ENCODE measurements around the gene RASSF8.

The RASSF8 gene

DNA sequence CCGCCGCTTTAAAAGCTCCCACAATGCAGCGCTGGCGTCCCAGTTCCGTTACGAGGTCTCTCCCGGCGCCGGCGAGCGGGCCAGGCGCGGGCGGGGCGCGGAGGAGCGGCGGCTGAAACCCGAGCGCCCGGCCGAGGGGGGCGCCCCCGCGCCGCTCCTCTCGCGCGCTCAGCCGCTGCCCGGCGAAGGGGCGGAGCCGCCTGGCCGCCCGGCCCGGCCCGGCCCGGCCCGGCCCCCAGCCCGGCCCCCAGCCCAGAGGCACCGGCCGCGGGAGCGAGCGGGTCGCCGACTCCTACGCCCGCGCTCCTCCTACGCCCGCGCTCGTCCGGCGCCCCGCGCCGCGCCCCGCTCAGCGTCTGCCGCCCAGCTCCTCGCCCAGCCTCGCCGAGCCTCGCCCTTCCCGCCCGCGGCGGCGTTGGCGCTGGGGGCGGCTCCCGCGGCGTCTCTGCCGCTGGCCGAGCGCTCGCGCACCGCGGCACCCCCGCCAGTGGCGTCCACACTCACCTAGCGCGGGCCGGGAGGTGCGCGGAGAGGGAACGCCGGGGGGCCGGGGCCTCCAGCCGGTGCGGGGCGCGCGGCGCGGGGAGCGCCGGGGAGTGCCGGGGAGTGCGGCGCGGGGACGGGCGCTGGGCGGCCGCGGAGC, at the start of gene RASSF8:
Gene RASSF8 (plus strand): TSS at position 255 of the 643 bp plus-strand sequence. CDS start 96,662 bp downstream, outside the sequence.
- DNase-seq (ENCODE audit: low read depth in 2 of 2): no peak

DNA sequence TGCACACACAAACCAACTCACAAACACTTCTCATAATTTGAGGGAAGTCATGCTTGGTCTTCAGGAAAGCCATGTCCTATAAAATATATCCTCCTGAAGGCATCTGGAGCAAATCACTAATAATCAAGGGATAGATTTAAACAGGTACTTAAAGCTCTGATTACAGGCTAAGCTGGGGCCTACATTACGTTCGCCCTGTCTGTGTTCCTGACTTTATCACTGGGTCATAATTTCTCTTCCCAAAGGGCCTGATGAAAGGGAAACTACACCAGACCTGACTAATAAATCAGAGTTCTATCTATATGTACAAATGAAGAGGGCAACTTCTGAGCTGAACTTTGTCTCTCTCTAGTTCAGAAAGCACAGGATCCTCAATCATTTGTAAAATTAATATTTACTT, 43.9 kb upstream of the RASSF8 start:
- no peak for DNase-seq (ENCODE audit: low read depth in 2 of 2)

DNA sequence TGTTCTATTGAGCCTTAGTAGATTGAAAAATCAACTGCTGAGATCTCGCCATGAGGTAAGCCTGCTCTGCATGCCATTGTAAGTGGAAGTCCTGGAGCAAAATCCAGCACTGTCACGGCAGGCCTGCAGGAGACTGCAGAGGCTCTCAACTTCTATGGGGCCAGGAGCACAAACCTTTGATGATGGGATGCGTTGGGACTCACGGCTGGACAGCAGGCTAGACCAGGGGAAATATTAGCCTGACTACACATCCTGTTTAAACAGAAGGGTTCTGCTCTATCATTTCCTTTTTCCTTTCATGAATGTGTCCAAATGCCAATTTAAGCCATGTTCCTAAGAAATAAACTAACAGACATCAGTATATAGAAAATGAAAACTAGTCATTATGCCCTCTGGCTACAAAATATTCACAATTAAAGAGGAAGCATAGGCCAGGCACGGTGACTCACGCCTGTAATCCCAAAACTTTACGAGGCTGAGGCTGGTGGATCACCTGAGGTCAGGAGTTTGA, 33.9 kb upstream of the RASSF8 start:
- no peak for DNase-seq (ENCODE audit: low read depth in 2 of 2)

DNA sequence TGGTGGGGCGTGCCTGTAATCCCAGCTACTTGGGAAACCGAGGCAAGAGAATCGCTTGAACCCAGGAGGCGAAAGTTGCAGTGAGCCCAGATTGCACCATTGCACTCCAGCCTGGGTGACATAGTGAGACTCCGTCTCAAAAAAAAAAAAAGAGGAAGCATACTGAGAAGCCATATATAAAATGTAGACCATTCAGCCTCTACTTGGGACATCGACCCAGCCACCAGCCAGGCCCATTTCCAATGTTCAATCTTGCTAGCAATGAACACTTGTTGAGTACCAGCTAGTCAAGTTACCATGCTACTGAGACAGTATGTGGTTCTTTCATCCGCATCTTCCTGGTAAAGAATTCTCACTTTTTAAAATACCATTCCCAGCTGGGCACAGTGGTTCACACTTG, 33.4 kb upstream of the RASSF8 start:
- DNase-seq (ENCODE audit: low read depth in 2 of 2): no peak

GRCh38 chr12:25926536-25926935, 31.9 kb upstream of the RASSF8 start:
- DNase-seq (ENCODE audit: low read depth in 2 of 2): no peak

DNA sequence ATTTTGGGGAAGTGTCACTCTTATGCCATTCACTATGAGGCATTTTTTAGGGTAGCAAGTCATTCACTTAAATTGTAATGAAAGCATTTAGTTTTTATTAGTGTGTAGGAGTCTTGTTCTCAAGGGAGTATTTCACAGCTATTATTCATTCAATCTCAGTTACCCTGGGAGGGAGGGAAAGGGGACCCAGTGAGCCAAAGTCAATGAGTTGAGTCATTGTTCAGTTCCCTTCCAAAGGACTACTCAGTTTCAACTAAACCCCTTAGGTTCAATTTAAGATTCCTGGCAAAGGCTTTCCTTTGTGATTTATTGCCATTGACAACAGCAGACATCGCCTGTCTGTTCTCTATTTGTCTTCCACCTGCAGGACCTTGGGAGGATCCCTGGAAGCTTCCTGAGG, 29.3 kb upstream of the RASSF8 start:
- no peak for DNase-seq (ENCODE audit: low read depth in 2 of 2)

DNA sequence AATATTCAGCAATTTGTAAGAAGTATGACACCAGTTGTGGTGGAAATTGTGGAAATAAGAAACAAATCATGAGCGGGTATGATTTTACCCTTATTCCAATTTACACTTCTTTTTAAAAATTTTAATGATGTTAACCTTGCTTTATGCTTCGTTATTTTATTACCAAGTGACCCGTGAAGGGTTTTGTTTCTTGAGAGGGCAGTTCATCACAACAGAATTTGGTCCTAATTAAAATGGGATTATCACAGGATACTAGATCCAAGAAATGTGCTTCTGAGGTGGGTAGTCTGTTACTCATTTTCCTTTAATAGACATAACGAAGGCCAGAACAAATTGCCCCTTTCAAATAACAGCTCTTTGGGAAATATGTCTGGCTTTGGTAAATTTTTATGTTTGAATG, 25.5 kb upstream of the RASSF8 start:
- DNase-seq (ENCODE audit: low read depth in 2 of 2): no peak

GRCh38 chr12:25934456-25934855, 24.0 kb upstream of the RASSF8 start:
- no peak for DNase-seq (ENCODE audit: low read depth in 2 of 2)

GRCh38 chr12:25935355-25936144, 22.9 kb upstream of the RASSF8 start:
- no peak for DNase-seq (ENCODE audit: low read depth in 2 of 2)

DNA sequence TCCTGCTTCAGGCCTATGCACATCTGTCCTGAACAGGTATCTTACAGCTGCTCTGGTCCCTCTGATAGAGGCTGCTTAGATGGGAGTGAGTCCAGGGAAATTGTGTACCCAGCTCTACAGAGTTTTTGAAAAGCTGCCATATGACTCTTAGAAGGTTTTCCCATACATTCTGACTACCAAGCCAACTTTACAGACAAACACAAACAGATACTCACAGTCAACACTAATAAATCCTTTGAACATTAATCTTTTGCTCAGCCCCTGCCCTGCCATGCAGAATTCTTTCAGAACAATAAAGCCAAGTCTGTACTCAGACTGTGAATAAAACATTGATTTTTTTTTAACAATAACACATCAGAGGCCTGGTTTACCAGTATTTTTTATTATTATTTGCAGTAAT, 21.4 kb upstream of the RASSF8 start:
- no peak for DNase-seq (ENCODE audit: low read depth in 2 of 2)

DNA sequence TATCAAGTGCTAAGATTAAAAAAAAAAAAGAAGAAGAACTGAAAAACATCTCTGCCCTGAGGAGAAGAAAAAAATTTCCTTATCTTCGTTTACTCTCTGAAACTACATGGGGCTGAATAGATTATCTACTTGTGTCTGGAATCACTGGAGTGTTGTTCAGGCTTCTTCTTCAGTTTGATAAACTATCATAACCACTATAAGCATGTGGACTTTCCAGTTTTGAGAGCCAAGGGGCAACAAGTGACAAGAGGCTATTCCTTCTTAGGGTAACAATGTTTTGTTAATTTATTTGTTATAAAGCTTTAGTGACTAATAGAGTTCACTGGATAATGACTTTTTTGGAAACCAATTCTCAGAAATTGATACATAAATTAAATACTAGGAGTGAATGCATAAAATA, 19.9 kb upstream of the RASSF8 start:
- no peak for DNase-seq (ENCODE audit: low read depth in 2 of 2)

DNA sequence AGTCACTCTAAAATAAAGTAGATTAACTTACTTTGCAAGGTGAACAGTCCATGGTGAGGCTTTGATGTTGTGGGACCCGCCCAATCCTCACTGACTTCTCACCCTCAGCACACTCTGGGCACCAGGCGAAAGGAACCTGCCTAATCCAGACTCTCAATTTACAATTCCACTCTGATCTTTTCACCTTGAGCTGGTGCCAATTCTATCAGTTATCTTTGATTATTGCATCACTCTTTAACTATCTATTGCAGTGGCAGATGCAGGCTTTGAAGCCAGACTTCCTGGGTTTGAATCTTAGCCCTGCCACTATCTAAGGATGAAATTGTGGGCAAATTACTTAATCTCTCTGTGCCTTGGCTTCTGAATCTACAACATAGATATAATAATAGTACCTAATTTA, 18.9 kb upstream of the RASSF8 start:
- no peak for DNase-seq (ENCODE audit: low read depth in 2 of 2)

- DNase-seq (ENCODE audit: low read depth in 2 of 2): no peak
These were observed 17.6 kb upstream of the RASSF8 start for GRCh38 chr12:25940886-25941285.

DNA sequence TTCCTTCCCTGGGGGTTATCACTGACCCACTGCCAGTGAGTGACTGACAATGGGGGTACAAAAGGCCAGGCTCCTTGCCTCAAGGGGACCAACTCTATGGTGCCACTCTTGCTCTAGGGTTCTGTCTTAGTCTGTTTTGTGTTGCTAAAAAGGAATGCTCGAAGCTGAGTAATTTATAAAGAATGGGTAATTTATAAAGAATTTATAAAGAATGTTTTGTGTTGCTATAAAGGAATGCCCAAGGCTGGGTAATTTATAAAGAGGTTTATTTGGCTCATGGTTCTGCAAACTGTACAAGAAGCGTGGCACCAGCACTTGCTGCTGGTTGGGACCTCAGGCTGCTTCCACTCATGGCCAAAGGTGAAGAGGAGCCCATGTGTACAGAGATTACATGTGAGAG, 15.8 kb upstream of the RASSF8 start:
- no peak for DNase-seq (ENCODE audit: low read depth in 2 of 2)

DNA sequence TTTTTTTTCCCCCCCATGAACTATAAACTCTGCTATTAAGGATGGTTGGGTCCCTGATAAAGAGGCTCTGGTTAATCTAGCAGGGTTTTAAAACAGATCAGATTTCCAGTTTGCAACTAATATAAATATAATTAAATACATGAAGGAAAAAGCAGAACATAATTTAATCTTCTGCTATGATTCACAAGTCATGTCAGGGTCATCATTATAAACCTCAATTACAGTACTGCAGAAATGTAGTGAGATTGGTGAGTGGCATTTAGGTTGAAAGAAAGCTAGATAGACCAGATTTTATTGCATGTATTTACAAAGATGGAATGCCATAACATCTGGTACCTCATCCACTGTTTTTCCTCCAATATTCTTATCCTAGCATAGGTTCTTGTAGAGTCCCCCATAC, 14.5 kb upstream of the RASSF8 start:
- DNase-seq (ENCODE audit: low read depth in 2 of 2): no peak

DNA sequence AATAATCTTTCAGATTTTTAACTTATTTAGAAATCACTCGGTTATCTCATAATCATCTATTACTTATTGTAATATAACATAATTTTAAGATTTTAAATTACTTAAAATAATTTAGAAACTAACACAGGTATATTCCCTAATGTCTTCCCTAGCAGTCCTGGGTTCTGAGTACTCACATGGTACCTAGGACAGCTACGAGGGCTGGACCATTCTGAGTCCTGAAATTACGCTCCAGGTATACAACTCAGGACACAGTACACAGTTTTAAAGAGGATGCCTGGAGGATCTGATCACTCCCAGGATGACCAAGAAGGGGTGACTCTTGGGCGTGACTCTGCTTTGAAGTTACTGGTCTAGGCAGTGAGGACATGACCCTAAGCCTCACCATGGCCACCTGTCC, 9.1 kb upstream of the RASSF8 start:
- no peak for DNase-seq (ENCODE audit: low read depth in 2 of 2)

GRCh38 chr12:25950329-25951115, 8.0 kb upstream of the RASSF8 start:
- DNase-seq (ENCODE audit: low read depth in 2 of 2): no peak

DNA sequence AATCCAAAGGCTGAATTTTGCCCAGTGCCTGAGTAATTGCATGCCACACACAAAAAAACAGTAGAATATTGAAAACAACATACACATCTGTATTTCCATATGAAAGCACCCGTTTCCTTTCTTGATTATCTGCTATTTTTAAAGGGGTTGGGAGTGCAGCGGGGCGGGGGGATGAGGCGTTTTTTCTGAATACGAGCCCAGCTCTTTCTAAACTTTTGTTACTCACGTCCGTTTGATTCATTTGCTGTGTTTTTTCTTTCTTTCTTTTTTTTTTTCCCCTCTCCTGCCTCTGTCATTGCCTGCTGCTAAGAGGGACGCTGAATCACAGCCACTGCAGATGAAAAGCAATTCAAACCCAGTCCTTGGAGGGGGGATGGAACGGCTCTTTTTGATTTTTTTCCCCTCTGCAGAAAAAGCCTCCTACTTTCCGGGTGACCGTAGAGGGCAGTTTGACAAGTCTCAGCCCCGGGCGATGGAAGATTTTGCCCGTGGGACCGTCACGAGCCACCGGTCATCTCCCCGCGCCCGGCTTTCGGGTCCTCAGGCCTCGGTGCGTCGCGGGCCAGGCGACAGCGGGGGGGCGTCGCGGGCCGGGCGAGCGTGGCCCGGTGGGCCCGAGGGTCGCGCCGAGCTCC, 572 bp upstream of the RASSF8 start:
- no peak for DNase-seq (ENCODE audit: low read depth in 2 of 2)

GRCh38 chr12:25959071-25959961, 834 bp downstream of the RASSF8 start:
- DNase-seq (ENCODE audit: low read depth in 2 of 2): no peak

DNA sequence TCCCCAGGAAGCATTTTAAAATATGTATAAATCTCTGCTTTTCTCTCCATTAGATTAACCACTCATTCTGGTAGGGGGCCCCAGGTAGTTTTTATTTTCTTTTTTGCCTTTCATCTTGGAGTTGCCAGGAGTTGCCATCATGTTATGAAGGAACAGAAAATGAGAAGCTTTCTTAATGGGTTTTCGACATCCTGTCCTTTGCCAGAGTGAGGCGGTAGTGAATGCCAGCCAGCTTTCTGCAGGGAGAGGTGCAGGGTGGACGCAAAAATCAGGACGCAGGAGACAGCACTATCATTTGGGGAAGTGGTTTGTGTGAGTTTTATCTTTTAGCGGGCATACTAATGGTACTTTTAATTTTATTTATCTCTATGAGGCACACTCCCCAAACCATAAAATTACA, 1.7 kb downstream of the RASSF8 start:
- no peak for DNase-seq (ENCODE audit: low read depth in 2 of 2)

- no peak for DNase-seq (ENCODE audit: low read depth in 2 of 2)
These were observed 2.5 kb downstream of the RASSF8 start for GRCh38 chr12:25960961-25961360.

Measured in stimulated activated CD8-positive, alpha-beta memory T cell treated with anti-CD3 and anti-CD28 coated beads, Interleukin-15, amount 100 ng/mL, for 48 hours (primary cell).